Hepatocyte (in vitro differentiated cells): ENCODE results near the gene ZNF185.

Source experiments
- CTCF ChIP-seq: fragments of 200-600 bp; sonication (generic); IDR thresholded peaks from 2 replicates; pipeline ENCODE4 v1.5.1; 2016; ENCODE audit warnings: antibody characterized with exemption, mild to moderate bottlenecking; ENCODE audit not compliant: poor library complexity
- EZH2 ChIP-seq: fragments of 200-600 bp; sonication (generic); IDR thresholded peaks from 2 replicates; pipeline ENCODE4 v1.6.1; 2016; ENCODE audit warnings: antibody characterized with exemption, mild to moderate bottlenecking, borderline replicate concordance
- EZH2phosphoT487 ChIP-seq: fragments of 200-600 bp; sonication (generic); IDR thresholded peaks from one replicate; pipeline ENCODE4 v1.6.1; 2018; ENCODE audit warnings: antibody characterized with exemption, mild to moderate bottlenecking, low read depth, moderate library complexity; ENCODE audit not compliant: unreplicated experiment, severe bottlenecking

DNA sequence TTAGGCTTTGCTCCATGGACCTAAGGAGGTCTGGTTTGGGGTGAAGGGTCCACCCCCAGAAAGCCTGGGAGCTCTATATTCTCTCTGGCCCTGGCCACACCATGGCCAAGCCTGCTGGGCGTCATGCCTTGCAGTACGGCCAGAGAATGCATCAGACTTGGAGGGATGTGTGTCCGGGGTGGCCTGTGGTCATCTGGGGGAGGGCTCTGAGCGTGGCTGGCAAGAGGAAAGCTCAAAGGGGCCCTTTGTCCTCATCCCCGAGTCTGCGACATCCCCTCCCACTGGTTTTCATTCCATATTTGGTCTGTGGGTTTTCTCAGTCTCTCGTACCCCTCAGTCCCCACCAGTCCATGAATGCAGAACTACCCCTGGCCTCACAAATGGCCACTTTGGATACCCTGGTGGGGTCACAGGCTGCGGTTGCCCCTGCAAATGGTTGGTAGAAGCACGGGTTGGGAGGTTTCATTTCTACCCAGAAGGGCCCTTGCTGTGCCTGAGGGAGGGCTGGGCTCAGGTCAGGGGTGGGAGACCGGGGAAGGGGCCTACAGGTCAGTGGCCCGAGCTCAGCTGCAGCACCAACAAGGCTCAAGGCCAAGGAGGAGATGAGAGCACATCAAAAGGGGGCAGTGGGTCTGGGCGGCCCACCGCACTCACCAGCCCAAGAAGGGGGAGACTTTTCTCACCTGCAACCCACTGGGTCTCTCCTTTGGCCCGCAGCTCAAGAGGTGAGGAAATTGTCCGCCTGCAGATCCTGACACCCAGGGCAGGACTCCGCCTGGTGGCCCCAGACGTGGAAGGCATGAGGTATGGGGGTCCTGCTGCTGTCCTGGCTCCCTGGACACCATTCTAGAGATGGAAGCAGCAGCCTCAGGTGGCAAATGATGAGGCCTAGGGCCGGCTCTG is 30.2 kb downstream of the ZNF185 start:
- TF ChIP-seq EZH2 (no peak), CTCF (no peak), EZH2phosphoT487 (no peak)
